ENCODE data around the gene OR5AK2. TPM values are rescaled to one million over a fixed set of nuclear protein-coding genes. Genes with fewer than 3 reads are reported as not detected.

OR5AK2 gene
- total RNA-seq, 1 experiment from 2014 or later = not detected

DNA sequence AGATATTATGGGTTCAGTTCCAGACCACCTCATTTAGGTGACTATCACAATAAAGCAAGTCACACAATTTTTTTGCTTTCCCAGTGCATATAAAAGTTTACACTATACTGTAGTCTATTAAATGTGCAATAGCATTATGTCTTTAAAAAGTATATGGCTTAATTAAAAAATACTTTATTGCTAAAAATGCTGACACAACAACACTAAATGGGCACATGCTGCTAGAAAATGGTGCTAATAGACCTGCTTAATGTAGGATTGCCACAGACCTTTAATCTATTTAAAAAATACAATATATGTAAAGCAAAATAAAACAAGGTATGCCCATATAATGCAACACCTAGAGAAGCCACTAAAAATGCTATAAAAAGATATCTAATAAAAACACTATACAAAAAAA, 27.1 kb upstream of the OR5AK2 start (continued):
- TF ChIP-seq, protein P1, sequence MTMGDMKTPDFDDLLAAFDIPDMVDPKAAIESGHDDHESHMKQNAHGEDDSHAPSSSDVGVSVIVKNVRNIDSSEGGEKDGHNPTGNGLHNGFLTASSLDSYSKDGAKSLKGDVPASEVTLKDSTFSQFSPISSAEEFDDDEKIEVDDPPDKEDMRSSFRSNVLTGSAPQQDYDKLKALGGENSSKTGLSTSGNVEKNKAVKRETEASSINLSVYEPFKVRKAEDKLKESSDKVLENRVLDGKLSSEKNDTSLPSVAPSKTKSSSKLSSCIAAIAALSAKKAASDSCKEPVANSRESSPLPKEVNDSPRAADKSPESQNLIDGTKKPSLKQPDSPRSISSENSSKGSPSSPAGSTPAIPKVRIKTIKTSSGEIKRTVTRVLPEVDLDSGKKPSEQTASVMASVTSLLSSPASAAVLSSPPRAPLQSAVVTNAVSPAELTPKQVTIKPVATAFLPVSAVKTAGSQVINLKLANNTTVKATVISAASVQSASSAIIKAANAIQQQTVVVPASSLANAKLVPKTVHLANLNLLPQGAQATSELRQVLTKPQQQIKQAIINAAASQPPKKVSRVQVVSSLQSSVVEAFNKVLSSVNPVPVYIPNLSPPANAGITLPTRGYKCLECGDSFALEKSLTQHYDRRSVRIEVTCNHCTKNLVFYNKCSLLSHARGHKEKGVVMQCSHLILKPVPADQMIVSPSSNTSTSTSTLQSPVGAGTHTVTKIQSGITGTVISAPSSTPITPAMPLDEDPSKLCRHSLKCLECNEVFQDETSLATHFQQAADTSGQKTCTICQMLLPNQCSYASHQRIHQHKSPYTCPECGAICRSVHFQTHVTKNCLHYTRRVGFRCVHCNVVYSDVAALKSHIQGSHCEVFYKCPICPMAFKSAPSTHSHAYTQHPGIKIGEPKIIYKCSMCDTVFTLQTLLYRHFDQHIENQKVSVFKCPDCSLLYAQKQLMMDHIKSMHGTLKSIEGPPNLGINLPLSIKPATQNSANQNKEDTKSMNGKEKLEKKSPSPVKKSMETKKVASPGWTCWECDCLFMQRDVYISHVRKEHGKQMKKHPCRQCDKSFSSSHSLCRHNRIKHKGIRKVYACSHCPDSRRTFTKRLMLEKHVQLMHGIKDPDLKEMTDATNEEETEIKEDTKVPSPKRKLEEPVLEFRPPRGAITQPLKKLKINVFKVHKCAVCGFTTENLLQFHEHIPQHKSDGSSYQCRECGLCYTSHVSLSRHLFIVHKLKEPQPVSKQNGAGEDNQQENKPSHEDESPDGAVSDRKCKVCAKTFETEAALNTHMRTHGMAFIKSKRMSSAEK (CRISPR knock-in tag; IDR thresholded peaks at IDR 0.05; ENCODE audit: borderline replicate concordance) = no peak
- TF ChIP-seq ESRRA (CRISPR knock-in tag; IDR thresholded peaks at IDR 0.05; ENCODE audit: borderline replicate concordance) = no peak
- TF ChIP-seq NFE2L1 (CRISPR knock-in tag; IDR thresholded peaks at IDR 0.05) = no peak

DNA sequence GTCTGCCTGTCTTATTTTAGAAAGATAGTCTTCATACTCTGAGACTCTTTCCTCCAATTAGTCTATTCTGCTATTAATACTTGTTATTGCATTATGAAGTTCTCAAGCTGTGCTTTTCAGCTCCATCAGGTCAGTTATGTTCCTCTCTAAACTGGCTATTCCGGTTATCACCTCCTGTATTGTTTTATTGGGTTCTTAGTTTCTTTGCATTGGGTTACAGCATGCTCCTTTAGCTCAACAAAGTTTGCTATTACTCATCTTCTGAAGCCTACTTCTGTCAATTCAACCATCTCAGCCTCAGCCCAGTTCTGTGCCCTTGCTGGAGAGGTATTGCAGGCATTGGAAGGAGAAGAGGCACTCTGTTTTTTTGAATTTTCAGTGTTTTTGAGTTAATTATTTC, 21.0 kb upstream of the OR5AK2 start:
- ChIA-PET POLR2A (interaction anchor here (0.7 kb wide), 1 partner anchor 837 kb away, joined by 9 read pairs; no protein-coding TSS in a partner anchor), CTCF (no interaction called here)
- H3K4me1 Mint-ChIP-seq = no peaks in the 10 kb centered on the region
- DNase-seq (ENCODE audit: low spot score) = no peak
- no peak overlapping the region for H3K4me3 Mint-ChIP-seq
- no peak overlapping the region for H3K27ac Mint-ChIP-seq
- TF ChIP-seq, protein P2, sequence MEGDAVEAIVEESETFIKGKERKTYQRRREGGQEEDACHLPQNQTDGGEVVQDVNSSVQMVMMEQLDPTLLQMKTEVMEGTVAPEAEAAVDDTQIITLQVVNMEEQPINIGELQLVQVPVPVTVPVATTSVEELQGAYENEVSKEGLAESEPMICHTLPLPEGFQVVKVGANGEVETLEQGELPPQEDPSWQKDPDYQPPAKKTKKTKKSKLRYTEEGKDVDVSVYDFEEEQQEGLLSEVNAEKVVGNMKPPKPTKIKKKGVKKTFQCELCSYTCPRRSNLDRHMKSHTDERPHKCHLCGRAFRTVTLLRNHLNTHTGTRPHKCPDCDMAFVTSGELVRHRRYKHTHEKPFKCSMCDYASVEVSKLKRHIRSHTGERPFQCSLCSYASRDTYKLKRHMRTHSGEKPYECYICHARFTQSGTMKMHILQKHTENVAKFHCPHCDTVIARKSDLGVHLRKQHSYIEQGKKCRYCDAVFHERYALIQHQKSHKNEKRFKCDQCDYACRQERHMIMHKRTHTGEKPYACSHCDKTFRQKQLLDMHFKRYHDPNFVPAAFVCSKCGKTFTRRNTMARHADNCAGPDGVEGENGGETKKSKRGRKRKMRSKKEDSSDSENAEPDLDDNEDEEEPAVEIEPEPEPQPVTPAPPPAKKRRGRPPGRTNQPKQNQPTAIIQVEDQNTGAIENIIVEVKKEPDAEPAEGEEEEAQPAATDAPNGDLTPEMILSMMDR (IDR thresholded peaks at IDR 0.05) = no peak
- TF ChIP-seq TEAD4 (CRISPR knock-in tag; IDR thresholded peaks at IDR 0.05) (no peak), FOXK1 (CRISPR knock-in tag; IDR thresholded peaks at IDR 0.05) (no peak), JUN (CRISPR knock-in tag; IDR thresholded peaks at IDR 0.05) (no peak), SP1 (CRISPR knock-in tag; conservative IDR thresholded peaks at IDR 0.05) (no peak), NFATC4 (CRISPR knock-in tag; IDR thresholded peaks at IDR 0.05) (no peak), ATF1 (CRISPR knock-in tag; IDR thresholded peaks at IDR 0.05) (no peak), TP53 (CRISPR knock-in tag; IDR thresholded peaks at IDR 0.05) (no peak), GABPB1 (CRISPR knock-in tag; IDR thresholded peaks at IDR 0.05) (no peak), GTF2I (CRISPR knock-in tag; conservative IDR thresholded peaks at IDR 0.05) (no peak)
- TF ChIP-seq, protein P3, sequence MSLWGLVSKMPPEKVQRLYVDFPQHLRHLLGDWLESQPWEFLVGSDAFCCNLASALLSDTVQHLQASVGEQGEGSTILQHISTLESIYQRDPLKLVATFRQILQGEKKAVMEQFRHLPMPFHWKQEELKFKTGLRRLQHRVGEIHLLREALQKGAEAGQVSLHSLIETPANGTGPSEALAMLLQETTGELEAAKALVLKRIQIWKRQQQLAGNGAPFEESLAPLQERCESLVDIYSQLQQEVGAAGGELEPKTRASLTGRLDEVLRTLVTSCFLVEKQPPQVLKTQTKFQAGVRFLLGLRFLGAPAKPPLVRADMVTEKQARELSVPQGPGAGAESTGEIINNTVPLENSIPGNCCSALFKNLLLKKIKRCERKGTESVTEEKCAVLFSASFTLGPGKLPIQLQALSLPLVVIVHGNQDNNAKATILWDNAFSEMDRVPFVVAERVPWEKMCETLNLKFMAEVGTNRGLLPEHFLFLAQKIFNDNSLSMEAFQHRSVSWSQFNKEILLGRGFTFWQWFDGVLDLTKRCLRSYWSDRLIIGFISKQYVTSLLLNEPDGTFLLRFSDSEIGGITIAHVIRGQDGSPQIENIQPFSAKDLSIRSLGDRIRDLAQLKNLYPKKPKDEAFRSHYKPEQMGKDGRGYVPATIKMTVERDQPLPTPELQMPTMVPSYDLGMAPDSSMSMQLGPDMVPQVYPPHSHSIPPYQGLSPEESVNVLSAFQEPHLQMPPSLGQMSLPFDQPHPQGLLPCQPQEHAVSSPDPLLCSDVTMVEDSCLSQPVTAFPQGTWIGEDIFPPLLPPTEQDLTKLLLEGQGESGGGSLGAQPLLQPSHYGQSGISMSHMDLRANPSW (CRISPR knock-in tag; conservative IDR thresholded peaks at IDR 0.05; ENCODE audit: low read depth) = no peak
- TF ChIP-seq, protein P4, sequence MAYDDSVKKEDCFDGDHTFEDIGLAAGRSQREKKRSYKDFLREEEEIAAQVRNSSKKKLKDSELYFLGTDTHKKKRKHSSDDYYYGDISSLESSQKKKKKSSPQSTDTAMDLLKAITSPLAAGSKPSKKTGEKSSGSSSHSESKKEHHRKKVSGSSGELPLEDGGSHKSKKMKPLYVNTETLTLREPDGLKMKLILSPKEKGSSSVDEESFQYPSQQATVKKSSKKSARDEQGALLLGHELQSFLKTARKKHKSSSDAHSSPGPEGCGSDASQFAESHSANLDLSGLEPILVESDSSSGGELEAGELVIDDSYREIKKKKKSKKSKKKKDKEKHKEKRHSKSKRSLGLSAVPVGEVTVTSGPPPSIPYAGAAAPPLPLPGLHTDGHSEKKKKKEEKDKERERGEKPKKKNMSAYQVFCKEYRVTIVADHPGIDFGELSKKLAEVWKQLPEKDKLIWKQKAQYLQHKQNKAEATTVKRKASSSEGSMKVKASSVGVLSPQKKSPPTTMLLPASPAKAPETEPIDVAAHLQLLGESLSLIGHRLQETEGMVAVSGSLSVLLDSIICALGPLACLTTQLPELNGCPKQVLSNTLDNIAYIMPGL (CRISPR knock-in tag; IDR thresholded peaks at IDR 0.05) = no peak
- TF ChIP-seq, protein P5, sequence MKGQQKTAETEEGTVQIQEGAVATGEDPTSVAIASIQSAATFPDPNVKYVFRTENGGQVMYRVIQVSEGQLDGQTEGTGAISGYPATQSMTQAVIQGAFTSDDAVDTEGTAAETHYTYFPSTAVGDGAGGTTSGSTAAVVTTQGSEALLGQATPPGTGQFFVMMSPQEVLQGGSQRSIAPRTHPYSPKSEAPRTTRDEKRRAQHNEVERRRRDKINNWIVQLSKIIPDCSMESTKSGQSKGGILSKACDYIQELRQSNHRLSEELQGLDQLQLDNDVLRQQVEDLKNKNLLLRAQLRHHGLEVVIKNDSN (CRISPR knock-in tag; IDR thresholded peaks at IDR 0.05) = no peak
- TF ChIP-seq, protein P6, sequence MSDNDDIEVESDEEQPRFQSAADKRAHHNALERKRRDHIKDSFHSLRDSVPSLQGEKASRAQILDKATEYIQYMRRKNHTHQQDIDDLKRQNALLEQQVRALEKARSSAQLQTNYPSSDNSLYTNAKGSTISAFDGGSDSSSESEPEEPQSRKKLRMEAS (CRISPR knock-in tag; IDR thresholded peaks at IDR 0.05) = no peak
- TF ChIP-seq, protein P7, sequence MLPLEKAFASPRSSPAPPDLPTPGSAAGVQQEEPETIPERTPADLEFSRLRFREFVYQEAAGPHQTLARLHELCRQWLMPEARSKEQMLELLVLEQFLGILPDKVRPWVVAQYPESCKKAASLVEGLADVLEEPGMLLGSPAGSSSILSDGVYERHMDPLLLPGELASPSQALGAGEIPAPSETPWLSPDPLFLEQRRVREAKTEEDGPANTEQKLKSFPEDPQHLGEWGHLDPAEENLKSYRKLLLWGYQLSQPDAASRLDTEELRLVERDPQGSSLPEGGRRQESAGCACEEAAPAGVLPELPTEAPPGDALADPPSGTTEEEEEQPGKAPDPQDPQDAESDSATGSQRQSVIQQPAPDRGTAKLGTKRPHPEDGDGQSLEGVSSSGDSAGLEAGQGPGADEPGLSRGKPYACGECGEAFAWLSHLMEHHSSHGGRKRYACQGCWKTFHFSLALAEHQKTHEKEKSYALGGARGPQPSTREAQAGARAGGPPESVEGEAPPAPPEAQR (CRISPR knock-in tag; IDR thresholded peaks at IDR 0.05) = no peak
- H3K9me3 Mint-ChIP-seq = peaks cover 44% of the 10 kb centered on the region
- H3K36me3 Mint-ChIP-seq = peaks cover 10% of the 10 kb centered on the region
- H3K27me3 Mint-ChIP-seq (ENCODE audit: low read depth) = peaks cover 7% of the 10 kb centered on the region
- no peak for ATAC-seq

Data from WTC11 (cell line).